Effector memory CD4-positive, alpha-beta T cell (primary cell): ENCODE measurements around the gene CCDC142.
A peak's percentile ranks its signal among the peaks of the same experiment; 100 is the strongest.

Source experiments
- DNase-seq, 3 donors: peaks; one replicate each; pipeline ENCODE4 v3.0.0-alpha.2; 2020
- H3K27ac ChIP-seq: 2 replicates; pipeline ENCODE4 v1.7.0; 2013; ENCODE audit warnings: mild to moderate bottlenecking, low read length, moderate library complexity; ENCODE audit not compliant: insufficient read depth, poor library complexity, severe bottlenecking
- H3K27me3 ChIP-seq: replicated peaks from 2 replicates; pipeline ENCODE4 v1.7.0; 2013; ENCODE audit warnings: mild to moderate bottlenecking, low read length; ENCODE audit not compliant: insufficient read depth, control insufficient read depth, poor library complexity, severe bottlenecking
- H3K36me3 ChIP-seq: 2 replicates; pipeline ENCODE4 v1.7.0; 2013; ENCODE audit warnings: mild to moderate bottlenecking, low read length, moderate library complexity; ENCODE audit not compliant: control insufficient read depth, insufficient read depth
- H3K4me1 ChIP-seq: 2 replicates; pipeline ENCODE4 v1.7.0; 2013; ENCODE audit warnings: low read length, mild to moderate bottlenecking; ENCODE audit not compliant: control insufficient read depth, insufficient read depth, poor library complexity, severe bottlenecking
- H3K4me3 ChIP-seq: 2 replicates; pipeline ENCODE4 v1.7.0; 2013; ENCODE audit warnings: low read length, low read depth, mild to moderate bottlenecking; ENCODE audit not compliant: insufficient read depth, poor library complexity, severe bottlenecking
- H3K9me3 ChIP-seq: 2 replicates; pipeline ENCODE4 v1.7.0; 2013; ENCODE audit warnings: mild to moderate bottlenecking, low read length, moderate library complexity; ENCODE audit not compliant: control insufficient read depth

The CCDC142 gene

DNA sequence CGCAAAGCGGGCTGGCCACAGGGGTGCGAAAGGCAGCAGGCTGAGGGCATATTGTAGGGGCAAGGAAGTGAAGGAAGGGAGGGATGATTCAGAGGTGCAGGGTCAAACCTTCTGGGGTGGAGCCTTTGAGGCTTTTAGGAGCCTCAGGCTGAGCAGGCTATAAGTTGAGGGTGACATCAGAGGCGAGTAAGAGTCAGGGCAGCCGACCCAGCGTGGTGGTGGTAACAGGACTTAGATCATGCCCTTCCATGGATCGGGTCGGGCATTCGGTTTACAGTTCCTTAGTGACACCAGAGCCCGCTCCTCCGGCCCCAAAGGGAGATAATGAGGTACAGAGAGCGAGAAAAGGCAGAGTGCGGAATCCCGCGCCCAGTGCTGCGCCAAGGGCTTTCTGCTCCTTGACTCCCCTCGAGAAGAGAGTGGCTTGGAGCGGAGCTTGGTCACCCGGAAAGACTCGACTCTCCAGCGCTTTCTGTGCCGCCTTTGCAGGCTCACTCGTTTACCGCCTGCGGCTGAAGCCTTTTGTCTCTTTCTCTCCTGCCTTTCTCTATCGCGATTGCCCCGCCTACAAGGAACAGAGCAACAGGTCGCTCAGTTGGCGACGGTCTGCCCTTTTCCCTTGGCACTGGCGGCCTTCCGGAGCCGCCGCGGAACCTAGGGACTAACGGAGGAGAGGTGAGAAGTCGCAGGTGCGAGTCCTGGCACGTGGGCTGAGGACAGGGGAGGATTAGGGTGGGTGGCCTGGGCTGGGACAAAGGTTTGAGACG, 15.9 kb upstream of the CCDC142 start:
- H3K27ac ChIP-seq = no peak overlapping the region
- peaks cover 49% of the 10 kb centered on the region for H3K27me3 ChIP-seq
- peak overlapping the region; percentile 66 for H3K4me3 ChIP-seq
- no peak for DNase-seq
- H3K4me1 ChIP-seq = peaks cover 37% of the 10 kb centered on the region
- H3K36me3 ChIP-seq = peaks cover 1% of the 10 kb centered on the region
- H3K9me3 ChIP-seq = no peaks in the 10 kb centered on the region

DNA sequence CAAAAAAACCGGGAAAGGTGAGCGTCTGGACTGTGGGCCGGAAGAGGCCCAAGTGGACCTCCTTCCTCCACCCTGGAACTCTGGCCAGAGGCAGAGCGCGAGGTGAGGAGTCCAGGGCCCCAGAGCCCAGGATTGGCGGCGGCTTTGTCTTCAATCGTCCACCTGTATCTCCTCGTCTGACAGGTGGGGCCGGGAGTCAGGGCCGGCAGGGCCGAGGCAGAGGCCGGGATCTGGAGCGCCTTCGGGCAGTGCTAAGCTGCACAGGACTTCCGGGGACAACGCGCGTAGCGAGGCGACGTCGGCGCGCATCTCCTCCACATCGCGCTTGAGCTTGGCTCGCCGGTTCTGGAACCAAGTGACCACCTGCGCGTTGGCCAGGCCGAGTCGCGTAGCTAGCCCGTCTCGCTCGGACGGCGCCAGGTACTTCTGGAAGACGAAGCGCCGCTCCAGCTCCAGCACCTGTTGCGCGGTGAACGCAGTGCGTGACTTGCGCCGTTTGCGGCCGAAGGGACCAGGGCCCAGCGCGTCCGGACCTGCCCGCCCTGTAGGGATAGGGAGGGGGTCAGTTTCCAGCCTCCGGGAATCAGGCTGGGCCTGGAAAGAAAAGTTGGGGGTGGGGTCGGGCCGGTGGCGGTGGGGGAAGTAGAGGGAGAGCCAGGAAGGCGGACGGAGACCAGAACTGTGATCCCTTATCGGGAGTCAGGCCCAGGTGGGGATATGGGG, 15.1 kb upstream of the CCDC142 start:
- peaks cover 29% of the 10 kb centered on the region for H3K4me1 ChIP-seq
- H3K27me3 ChIP-seq = peaks cover 42% of the 10 kb centered on the region
- H3K27ac ChIP-seq = no peak overlapping the region
- H3K9me3 ChIP-seq = no peaks in the 10 kb centered on the region
- H3K36me3 ChIP-seq = peaks cover 8% of the 10 kb centered on the region
- H3K4me3 ChIP-seq = peak overlapping the region; percentile 66
- no peak for DNase-seq

DNA sequence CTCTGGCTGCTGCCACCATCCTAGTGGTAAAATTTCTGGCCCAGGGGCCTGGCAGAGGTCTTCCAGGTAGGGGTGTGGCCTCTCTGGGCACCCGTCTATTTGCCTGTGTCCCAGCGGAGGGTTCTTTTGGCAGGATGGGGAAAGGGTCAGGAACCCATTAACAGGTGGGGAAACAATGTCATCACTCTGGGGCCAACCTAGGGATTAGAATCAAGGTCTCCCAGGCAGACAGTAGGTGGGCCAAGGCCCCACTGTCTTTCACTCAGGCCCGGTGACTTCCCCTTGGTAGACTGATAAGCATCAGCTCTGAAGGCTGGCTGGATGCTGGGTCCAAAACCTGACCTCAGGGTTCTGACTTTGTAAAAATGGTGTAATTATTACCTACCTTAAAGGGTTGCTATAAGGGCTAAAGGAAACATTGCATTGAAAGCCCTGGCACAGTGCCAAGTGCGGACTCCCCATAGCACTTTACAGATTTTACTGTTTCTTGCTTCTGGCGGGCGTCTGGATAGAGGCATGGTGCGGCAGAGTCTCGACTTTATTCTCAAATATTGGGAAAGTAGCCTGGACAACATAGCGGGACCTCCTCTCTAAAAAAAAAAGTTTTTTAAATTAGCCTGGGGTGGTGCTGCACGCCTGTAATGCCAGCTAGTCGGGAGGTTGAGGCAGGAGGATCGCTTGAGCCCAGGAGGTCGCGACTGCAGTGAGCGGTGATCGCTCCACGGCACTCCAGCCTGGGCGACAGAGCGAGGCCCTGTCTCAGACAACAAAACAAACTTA, 14.4 kb upstream of the CCDC142 start:
- H3K4me3 ChIP-seq = no peak overlapping the region
- peaks cover 16% of the 10 kb centered on the region for H3K36me3 ChIP-seq
- H3K4me1 ChIP-seq = peaks cover 22% of the 10 kb centered on the region

DNA sequence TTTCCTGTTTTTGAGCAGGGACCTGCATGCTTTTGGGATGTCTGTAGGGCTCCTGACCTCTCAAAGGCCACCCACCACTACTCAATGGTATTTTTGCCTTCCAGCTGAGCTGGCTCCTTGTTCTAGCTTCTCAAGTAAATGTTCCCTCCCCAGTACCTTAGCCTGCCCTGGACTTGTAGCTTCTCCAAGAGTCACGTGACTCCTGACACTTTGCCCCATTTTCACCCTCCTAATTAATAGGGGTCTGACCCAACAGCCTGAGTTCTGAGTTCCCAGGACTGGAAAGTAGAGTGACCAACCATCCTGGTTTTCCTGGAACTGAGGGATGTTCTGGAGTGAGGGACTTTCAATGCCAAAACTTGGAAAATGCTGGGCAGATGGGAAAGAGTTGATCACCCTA, 12.6 kb upstream of the CCDC142 start:
- Histone ChIP-seq H3K9me3 (no peaks in the 10 kb centered on the region), H3K36me3 (peaks cover 33% of the 10 kb centered on the region)

More for the DNA sequence above, 14.4 kb upstream of the CCDC142 start:
- no peak overlapping the region for H3K27ac ChIP-seq
- H3K27me3 ChIP-seq = peaks cover 34% of the 10 kb centered on the region
- no peak for DNase-seq
- H3K9me3 ChIP-seq = no peaks in the 10 kb centered on the region

DNA sequence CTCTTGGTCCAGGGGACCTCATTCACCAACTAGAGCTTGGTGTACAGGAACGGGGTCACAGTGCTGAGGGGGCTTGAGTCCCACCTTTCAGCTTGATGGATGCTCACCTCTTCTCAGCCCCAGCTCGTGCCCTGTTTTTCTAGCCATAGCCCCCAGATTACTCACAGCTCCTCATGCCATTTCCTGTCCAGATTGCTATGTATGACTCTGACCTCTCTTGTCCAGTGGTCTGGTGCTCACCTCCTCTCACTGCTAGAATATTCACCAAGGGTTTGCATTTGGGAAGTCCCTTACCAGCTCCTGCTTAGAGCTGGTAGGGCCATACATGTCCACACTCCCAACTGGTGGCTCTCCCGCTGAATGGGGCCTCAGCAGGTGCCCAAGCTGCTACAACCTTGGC, 10.7 kb upstream of the CCDC142 start:
- peaks cover 40% of the 10 kb centered on the region for H3K36me3 ChIP-seq
- H3K27ac ChIP-seq = no peak overlapping the region
- H3K4me3 ChIP-seq = no peak overlapping the region
- H3K9me3 ChIP-seq = no peaks in the 10 kb centered on the region
- peaks cover 12% of the 10 kb centered on the region for H3K4me1 ChIP-seq
- peaks cover 5% of the 10 kb centered on the region for H3K27me3 ChIP-seq
- no peak for DNase-seq

More for the DNA sequence above, 12.6 kb upstream of the CCDC142 start:
- Histone ChIP-seq H3K4me3 (no peak overlapping the region), H3K27ac (no peak overlapping the region), H3K4me1 (peaks cover 22% of the 10 kb centered on the region), H3K27me3 (peaks cover 22% of the 10 kb centered on the region)
- DNase-seq = no peak

DNA sequence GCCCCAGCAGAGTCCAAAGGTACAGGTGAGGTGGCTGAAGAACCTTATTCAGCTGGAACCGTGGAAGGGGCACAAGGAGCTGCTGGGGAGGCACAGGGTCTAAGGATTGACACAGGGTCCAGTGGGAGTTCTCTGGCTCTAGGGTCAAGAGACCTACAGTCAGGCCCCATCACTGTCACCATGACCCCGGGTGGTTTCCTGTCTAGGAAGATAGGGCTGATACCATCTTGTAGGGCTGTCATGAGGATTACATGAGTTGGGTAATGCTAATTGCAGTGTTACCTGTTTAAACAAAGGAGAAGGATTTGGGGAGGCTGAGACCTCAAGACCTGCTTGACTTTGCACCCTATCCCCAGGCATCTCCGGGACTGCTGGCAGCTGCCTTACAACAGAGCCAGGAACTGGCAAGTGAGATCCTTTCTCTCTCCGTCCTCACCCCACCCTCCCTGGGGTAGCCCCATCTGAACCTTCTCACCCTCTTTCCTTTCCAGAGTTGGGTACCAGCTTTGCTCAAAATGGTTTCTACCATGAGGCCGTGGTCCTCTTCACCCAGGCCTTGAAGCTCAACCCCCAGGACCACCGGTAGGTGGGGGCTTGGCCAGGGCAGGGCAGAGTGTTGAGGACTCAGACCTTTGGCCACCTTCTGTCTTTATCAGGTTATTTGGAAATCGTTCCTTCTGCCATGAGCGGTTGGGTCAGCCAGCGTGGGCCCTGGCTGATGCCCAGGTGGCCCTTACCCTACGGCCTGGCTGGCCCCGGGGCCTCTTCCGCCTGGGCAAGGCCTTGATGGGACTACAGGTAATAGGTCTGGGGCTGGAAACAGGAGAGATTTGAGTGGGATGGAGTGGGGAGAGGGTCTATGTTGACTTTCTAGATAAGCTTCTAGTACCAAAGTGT, 9.1 kb upstream of the CCDC142 start:
- Histone ChIP-seq H3K27me3 (no peaks in the 10 kb centered on the region), H3K36me3 (peaks cover 43% of the 10 kb centered on the region), H3K9me3 (no peaks in the 10 kb centered on the region)

DNA sequence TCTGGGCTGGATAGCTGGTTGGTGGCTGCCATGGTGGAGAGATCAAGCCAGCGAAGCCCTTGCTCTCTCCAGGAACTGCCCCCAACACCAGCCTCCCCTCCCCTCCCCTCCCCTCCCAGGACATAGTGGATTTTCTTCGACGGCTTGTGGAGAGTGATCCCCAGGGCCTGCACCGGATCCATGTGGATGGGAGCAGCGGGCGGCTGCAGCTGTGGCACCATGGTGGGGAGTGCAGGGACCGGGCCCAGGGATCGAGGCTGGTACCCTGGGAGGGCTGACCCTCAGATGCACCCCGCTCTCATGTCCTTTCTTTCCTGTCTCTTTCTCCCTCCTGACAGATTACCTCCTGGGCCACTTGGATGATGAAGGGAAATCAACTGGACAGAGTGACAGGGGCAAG, 7.1 kb upstream of the CCDC142 start:
- H3K36me3 ChIP-seq = peaks cover 51% of the 10 kb centered on the region

More for the DNA sequence above, 9.1 kb upstream of the CCDC142 start:
- no peak for DNase-seq
- no peak overlapping the region for H3K27ac ChIP-seq
- no peak overlapping the region for H3K4me3 ChIP-seq
- no peaks in the 10 kb centered on the region for H3K4me1 ChIP-seq

DNA sequence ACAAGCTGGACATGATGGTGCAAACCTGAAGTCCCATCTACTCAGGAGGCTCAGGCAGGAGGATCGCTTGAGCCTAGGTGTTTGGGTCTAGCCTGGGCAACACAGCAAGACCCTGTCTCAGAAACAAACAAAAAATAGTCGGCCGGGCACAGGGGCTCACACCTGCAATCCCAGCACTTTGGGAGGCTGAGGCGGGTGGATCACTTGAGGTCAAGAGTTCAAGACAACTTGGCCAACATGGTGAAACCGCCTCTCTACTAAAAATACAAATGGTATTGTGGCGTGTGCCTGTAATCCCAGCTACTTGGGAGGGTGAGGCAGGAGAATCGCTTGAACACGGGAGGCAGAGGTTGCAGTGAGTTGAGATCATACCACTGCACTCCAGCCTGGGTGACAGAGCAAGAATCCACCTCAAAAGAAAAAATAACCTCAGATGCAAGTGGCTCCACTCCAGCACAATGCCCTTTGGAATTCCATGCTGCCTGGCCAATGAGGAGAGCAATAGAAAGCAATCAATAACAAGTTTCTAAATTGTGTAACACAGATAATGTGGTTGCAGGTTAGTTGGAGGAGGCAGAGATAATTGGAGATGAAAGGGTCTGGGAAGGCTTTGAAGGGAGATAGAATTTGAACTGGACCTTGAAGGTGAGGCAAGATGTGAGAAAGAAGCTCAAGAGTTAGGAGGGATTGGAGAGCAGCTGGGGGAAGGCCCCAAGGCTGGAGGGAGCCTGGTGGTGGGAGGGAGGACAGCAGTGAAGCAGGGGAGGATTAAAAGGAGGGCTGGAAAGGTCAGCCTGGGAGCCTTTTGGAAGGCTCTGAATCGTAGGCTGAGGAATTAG, 6.1 kb upstream of the CCDC142 start:
- no peaks in the 10 kb centered on the region for H3K27me3 ChIP-seq
- H3K9me3 ChIP-seq = no peaks in the 10 kb centered on the region
- no peak overlapping the region for H3K4me3 ChIP-seq
- no peaks in the 10 kb centered on the region for H3K4me1 ChIP-seq
- no peak overlapping the region for H3K27ac ChIP-seq
- DNase-seq = no peak
- H3K36me3 ChIP-seq = peaks cover 51% of the 10 kb centered on the region

More for the DNA sequence above, 7.1 kb upstream of the CCDC142 start:
- H3K27ac ChIP-seq = no peak overlapping the region
- H3K9me3 ChIP-seq = no peaks in the 10 kb centered on the region
- H3K27me3 ChIP-seq = no peaks in the 10 kb centered on the region
- H3K4me1 ChIP-seq = no peaks in the 10 kb centered on the region
- no peak for DNase-seq
- no peak overlapping the region for H3K4me3 ChIP-seq

DNA sequence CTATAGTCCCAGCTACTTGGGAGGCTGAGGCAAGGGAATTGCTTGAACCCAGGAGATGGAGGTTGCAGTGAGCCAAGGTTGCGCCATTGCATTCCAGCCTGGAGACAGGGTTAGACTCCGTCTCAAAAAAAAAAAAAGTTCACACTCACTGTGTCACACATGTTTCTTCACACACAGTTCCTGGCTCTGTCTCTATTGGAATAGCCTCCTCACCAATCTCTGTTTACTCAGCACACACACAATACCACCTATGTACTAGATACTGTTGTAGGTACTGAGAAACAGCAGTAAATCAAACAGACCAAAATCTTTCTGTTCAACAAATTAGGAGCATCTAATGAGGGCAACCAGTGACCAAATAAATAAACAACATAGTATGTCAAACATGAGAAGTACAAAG, 3.3 kb upstream of the CCDC142 start:
- Histone ChIP-seq H3K4me3 (no peak overlapping the region), H3K9me3 (no peaks in the 10 kb centered on the region), H3K36me3 (peaks cover 25% of the 10 kb centered on the region), H3K27ac (no peak overlapping the region), H3K27me3 (no peaks in the 10 kb centered on the region), H3K4me1 (peaks cover 16% of the 10 kb centered on the region)
- DNase-seq = no peak
